Activated gamma-delta T cell treated with anti-CD3 and anti-CD28 coated beads, Interleukin-2, amount 50 U/mL, for 16 hours (primary cell): Measurements from ENCODE around the gene ST8SIA2.

ENCODE experiments used
- DNase-seq: peaks from one replicate; pipeline ENCODE4 v3.0.0-alpha.2; 2020; ENCODE audit warnings: low read depth

Gene ST8SIA2

GRCh38 chr15:92399271-92399950 is 5.7 kb downstream of the ST8SIA2 start:
- no peak for DNase-seq

DNA sequence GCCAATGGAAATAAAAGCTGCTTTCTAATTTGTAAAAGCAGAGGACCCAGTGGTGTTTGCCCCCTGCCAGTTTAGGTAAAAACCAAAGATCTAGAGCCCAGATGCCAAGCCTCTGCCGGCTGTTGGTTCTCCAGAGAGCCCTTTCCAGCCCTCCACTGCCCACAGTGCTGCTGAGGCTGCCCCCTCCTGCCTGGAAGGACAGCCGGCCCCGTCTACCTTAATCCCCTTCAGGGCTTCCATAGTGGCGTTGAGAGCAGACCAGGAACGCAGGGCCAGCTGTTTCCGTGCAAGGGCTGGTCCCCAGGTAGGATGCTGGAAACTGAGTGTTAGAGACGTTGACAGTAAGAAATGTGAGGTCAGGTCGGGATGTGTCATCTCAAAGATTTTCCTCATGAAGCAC is 6.9 kb downstream of the ST8SIA2 start:
- DNase-seq, result no peak

- no peak for DNase-seq
Observed at GRCh38 chr15:92400980-92401787, 7.5 kb downstream of the ST8SIA2 start.

- no peak for DNase-seq
Observed at GRCh38 chr15:92402751-92403150, 9.1 kb downstream of the ST8SIA2 start.

DNA sequence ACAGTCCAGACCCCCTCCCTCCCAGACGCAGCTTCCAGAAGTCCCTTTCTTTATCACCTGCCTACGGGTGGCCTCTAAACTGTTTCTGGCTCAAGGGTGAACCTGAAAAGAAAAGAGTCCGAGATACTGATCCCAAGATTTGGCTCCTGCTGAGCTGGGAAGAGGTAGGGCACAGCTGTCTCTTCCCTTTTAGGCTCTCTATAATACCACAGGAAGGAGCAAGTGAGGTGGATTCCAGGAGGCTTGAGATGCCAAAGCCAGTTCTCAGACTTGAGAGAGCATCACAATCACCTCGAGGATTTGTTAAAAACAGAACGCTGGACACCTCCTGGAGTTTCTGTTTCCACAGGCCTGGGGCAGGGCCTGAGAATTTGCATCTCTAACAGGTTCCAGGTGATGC is 12.3 kb downstream of the ST8SIA2 start:
- no peak for DNase-seq

- DNase-seq, result no peak
Observed at GRCh38 chr15:92407321-92407720, 13.6 kb downstream of the ST8SIA2 start.

DNA sequence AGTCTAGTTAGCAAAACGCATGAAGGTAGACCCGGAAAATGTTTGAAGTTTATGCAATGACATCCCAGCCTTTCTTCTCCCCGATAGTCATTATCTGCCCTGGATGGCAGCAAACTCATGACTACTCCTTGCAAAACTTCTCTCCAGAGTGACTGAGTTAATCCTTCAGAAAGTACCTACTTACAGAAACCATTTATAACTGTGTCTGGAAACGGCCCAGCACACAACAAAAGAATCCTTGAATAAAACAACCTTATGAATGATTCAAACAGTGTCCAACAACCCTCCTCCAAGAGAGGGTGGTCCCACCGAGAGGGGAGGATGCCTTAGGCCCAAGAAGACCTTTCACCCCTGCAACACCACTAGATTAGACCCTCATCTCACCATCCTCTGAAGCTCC is 14.2 kb downstream of the ST8SIA2 start:
- DNase-seq, result no peak

GRCh38 chr15:92409006-92409405 is 15.3 kb downstream of the ST8SIA2 start:
- no peak for DNase-seq

DNA sequence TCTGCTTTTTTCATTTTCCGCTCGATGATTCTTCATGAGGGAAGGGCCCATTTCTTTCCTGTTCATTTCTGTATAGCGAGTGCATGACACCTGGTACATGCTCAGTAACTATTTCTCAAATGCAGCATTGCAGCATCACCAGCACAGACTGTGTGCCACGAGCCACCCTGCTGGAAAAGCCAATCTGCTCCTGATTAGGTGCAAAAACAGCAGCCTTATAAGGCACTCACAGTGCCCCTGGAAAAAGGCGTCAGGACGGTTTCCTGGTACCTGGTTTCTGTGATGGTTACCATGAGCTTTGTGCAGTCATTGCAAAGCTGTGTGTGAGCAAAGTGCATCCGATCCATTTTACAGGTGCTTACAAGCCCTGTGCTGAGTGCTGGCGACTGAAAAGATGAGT is 15.8 kb downstream of the ST8SIA2 start:
- no peak for DNase-seq

DNA sequence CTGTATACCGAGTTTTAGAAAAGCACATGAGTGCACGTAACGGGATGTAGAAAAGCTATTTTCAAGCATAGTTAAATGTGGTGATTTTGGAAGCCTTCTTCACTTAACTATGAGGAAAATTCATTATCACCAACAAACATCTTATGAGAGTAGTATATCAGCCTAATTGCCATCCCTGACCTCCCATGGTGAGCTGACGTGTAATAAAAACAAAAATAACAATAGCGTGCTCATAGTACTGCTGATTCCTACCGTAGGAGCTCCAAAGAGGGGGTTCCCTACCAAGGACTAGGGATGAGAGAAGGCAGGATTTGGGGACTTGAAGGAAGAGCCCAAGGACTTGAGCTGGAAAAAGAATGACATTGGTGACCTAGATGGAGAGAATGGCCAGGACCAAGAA is 16.9 kb downstream of the ST8SIA2 start:
- no peak for DNase-seq

- DNase-seq, result no peak
Observed at GRCh38 chr15:92411256-92411655, 17.6 kb downstream of the ST8SIA2 start.

DNA sequence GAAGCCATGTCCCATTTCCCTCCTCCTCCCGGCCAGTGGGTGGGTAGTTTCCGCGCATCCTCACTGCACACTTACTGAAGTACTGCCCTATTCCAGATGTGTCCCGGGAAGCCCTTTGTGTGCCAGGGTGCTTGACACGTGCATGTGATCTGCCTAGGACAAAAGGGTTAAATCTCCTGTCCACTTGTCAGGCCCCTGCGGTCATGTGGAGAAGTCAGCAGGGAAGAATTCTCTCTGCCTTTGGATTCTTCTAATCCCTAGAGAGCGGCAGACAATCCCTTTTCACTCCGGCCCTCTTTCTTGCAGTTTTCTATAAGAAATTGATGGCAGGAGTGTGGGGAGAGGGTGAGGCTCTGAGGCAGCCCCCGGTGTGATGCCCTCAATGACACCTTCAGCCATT is 19.8 kb downstream of the ST8SIA2 start:
- no peak for DNase-seq

GRCh38 chr15:92415639-92416297 is 22.1 kb downstream of the ST8SIA2 start:
- no peak for DNase-seq

GRCh38 chr15:92416557-92416956 is 22.9 kb downstream of the ST8SIA2 start:
- no peak for DNase-seq

GRCh38 chr15:92417716-92418115 is 24.0 kb downstream of the ST8SIA2 start:
- no peak for DNase-seq

DNA sequence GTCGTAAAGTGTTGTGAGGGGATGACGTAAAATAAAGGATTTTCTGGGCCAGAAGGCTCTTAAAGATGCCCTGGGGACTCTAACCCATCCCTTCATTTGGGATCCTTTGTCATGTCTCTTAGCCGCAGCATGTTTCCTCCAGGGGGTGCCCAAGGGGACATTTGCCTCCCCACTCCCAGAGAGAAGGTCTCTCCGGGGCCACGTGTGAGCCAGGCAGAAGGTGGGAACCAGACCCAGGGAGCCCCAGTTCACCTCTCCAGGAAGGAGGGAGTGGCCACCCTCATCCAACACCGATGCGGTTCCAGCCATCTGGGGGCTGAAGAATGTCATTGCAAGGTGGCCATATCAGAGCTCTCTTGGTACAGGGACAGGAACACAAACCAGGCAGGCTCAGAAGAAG is 25.2 kb downstream of the ST8SIA2 start:
- no peak for DNase-seq

GRCh38 chr15:92421976-92422375 is 28.3 kb downstream of the ST8SIA2 start:
- DNase-seq, result no peak

DNA sequence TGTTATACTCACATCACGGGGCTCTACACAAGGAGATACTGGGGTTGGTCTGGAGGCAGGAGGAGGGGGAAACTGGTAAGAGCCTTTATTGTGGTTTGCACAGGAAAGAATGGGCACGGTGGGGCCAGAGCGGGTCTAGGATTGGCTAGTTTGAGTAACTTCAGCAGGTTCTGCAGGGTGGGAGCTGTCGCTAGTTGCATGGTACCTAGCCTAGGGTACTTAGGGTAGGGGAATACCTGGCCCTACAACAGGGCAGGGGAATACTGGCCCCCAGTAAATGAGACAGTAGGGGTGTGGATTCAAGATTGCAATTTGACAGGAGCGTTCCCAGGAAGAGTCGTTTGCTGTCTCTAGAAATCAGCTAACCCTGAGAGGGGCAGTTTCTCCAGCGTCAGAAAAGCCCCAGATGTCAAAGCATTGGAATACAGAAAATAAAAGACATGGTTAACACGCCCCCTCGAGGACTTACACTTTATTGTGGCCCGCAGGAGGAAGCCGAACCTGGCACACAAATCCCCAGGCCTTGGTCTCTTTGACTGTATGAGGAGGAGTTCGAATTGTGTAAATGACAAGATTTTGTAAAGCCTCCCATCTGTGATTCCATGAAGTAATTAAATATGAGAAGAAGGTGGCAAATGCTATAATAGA is 32.0 kb downstream of the ST8SIA2 start:
- no peak for DNase-seq

DNA sequence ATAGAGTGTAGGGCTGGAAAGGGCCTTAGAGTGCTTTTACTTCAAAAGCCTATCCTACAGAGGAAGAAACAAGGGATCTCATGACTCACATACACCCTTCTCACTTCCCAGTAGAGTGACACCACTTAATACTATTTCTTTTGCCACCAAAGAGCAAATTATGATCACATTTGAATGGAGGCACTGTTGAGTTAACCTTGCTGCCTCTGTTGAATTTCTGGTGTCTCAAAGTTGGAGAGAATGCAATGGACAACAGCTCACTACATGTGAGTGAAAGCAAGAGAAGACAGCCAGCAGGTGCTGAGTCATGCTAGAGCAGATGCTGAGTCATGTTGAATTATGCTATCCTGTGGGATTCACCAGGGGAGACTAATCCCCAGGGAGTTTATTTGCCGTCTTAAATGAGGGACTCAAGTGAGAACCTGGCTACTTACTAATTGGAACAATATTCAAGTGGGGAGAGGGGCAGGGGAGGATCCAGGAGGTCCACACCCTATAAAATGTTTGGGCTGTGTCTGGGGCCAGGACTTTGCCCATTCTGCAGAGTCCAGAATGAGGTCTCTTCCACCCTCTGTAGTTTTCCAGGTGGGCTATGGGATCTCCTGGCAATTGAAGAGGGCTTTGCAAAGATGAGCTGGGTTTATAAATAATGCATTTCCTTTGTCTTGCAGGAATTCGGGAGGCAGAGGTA is 35.8 kb downstream of the ST8SIA2 start:
- no peak for DNase-seq

GRCh38 chr15:92430069-92430440 is 36.4 kb downstream of the ST8SIA2 start:
- DNase-seq, result no peak

DNA sequence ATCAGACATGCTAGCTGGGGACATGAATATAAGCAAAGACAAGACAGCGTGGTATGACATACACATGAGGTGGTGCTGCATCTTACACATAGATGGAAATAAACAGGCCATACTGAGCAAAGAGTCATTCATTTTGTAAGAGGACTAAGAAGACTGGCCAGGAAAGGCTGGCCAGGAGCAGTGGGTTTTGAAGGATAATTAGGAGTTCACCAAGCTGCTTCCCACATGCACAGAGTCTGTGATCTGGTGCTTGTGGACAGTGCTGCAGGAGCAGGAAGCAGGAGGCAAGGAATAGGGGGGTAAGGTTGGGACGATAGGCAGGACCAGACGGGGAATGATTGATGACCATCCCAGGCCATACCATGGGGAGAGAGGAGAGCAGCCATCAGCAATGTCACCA is 41.5 kb downstream of the ST8SIA2 start:
- no peak for DNase-seq

DNA sequence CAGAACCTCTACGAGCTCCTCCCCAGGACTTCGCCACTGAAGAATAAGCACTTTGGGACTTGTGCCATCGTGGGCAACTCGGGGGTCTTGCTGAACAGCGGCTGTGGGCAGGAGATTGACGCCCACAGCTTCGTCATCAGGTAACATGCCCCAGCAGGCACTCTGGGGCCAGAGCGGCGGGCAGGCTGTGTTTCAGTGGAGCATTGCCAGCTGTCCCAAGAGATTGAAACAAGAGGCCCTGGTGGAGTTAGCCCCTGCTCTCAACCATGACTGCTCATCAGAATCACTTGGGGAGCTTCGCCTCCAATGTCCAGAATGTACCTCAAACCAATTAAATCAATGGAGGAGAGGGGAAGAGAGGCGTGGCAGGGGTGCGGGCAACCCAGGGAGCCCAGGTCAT is 44.8 kb downstream of the ST8SIA2 start:
- DNase-seq, result no peak
